Endothelial cell of umbilical vein (primary cell): ENCODE results near the gene UBE2H. TPM values are rescaled to one million over a fixed set of nuclear protein-coding genes. Genes with fewer than 3 reads are reported as not detected.

Source experiments
- BruUV-seq: library from RNA; stranded (reverse); fragments of 400-500 nt; replicated peaks from 2 replicates; lab custom pipeline; 2021; lab: Mats Ljungman, UMichigan
- CTCF ChIA-PET: fragments of 300-600, 350-600 bp; sonication (Branson Sonifier 250); formaldehyde crosslinking; loops from one replicate; lab custom pipeline; 2021; ENCODE audit warnings: antibody characterized with exemption, inconsistent platforms; lab: Charles Lee
- POLR2A ChIA-PET: fragments of 300-600, 350-600 bp; sonication (Branson Sonifier 250); formaldehyde crosslinking; loops from one replicate; lab custom pipeline; 2021; ENCODE audit warnings: antibody characterized with exemption, inconsistent platforms; lab: Charles Lee
- DNase-seq: peaks from one replicate; pipeline ENCODE4 v3.0.0-alpha.2; 2011; ENCODE audit warnings: low read depth, low spot score
- FAIRE-seq: peaks from 2 replicates; lab custom pipeline; 2011; peaks lifted over from hg19 to GRCh38; lab: Jason Lieb, UNC
- H2AFZ ChIP-seq: 2 replicates; pipeline ENCODE4 v1.6.0; 2012; ENCODE audit warnings: low read depth, low read length, control low read depth, inconsistent platforms
- H3K27ac ChIP-seq: 2 replicates; pipeline ENCODE4 v1.5.1; 2011; ENCODE audit warnings: low read depth, mild to moderate bottlenecking, control low read depth, low read length, moderate library complexity; ENCODE audit not compliant: insufficient read depth
- H3K27me3 ChIP-seq, 2 experiments: 2 replicates each; pipeline versions ENCODE4 v1.6.0 to v1.6.1; 2011; ENCODE audit warnings: low read length in 2 of 2, mixed read lengths in 1 of 2; ENCODE audit not compliant: control insufficient read depth in 2 of 2, insufficient read depth in 2 of 2
- H3K36me3 ChIP-seq, 2 experiments: 2 replicates in 1 of 2; 3 replicates in 1 of 2; pipeline ENCODE4 v1.5.1; 2011; ENCODE audit warnings: low read length in 2 of 2, mild to moderate bottlenecking in 1 of 2, moderate library complexity in 1 of 2; ENCODE audit not compliant: control insufficient read depth in 2 of 2, insufficient read depth in 2 of 2; ENCODE audit errors: extremely low read depth in 1 of 2
- H3K4me1 ChIP-seq: 3 replicates; pipeline ENCODE4 v1.5.1; 2011; ENCODE audit warnings: mild to moderate bottlenecking, low read length; ENCODE audit not compliant: control insufficient read depth, insufficient read depth; ENCODE audit errors: extremely low read depth
- H3K4me2 ChIP-seq: 2 replicates; pipeline ENCODE4 v1.6.1; 2011; ENCODE audit warnings: low read length, control low read depth, mixed read lengths; ENCODE audit not compliant: insufficient read depth
- H3K4me3 ChIP-seq, 3 experiments: fragments of 200-600 bp in 1 of 3; sonication (generic), shearing (Covaris generic) in 1 of 3; replicated peaks in 1 of 3; 2 replicates each; pipeline ENCODE4 v1.5.1; 2011 to 2016; ENCODE audit warnings: control low read depth in 3 of 3, low read length in 3 of 3, mild to moderate bottlenecking in 2 of 3, inconsistent platforms in 1 of 3, low read depth in 1 of 3, moderate library complexity in 1 of 3; ENCODE audit not compliant: insufficient read depth in 1 of 3
- H3K79me2 ChIP-seq: 2 replicates; pipeline ENCODE4 v1.6.0; 2012; ENCODE audit warnings: low read length, inconsistent platforms; ENCODE audit not compliant: control insufficient read depth, insufficient read depth
- H3K9ac ChIP-seq: replicated peaks from 2 replicates; pipeline ENCODE3; 2011; ENCODE audit warnings: low read length, control low read depth; ENCODE audit not compliant: insufficient read depth; ENCODE audit errors: extremely low read depth
- H3K9me1 ChIP-seq: replicated peaks from 3 replicates; pipeline ENCODE4 v1.6.0; 2011; ENCODE audit warnings: mild to moderate bottlenecking, low read length; ENCODE audit not compliant: control insufficient read depth, insufficient read depth; ENCODE audit errors: extremely low read depth
- H3K9me3 ChIP-seq: replicated peaks from 2 replicates; pipeline ENCODE4 v1.5.1; 2012; ENCODE audit warnings: low read length, inconsistent platforms; ENCODE audit not compliant: control insufficient read depth, insufficient read depth
- H4K20me1 ChIP-seq: replicated peaks from 2 replicates; pipeline ENCODE3; 2011; ENCODE audit warnings: mild to moderate bottlenecking, low read length; ENCODE audit not compliant: control insufficient read depth, insufficient read depth; ENCODE audit errors: extremely low read depth
- EZH2 ChIP-seq: IDR thresholded peaks from 2 replicates; pipeline ENCODE4 v1.6.1; 2012; ENCODE audit warnings: borderline replicate concordance, low read depth, mild to moderate bottlenecking, moderate library complexity, low read length, inconsistent platforms; ENCODE audit not compliant: severe bottlenecking
- FOS ChIP-seq: IDR thresholded peaks from 2 replicates; pipeline ENCODE4 v1.6.1; 2011; ENCODE audit warnings: mild to moderate bottlenecking, low read length, moderate library complexity, borderline replicate concordance; ENCODE audit not compliant: insufficient read depth
- GATA2 ChIP-seq: IDR thresholded peaks from 2 replicates; pipeline ENCODE4 v1.7.0; 2011; ENCODE audit warnings: low read depth, mild to moderate bottlenecking, moderate library complexity, mixed read lengths, low read length; ENCODE audit not compliant: insufficient read length, insufficient read depth
- JUN ChIP-seq: IDR thresholded peaks from 2 replicates; pipeline ENCODE4 v1.6.1; 2011; ENCODE audit warnings: borderline replicate concordance, low read depth; ENCODE audit not compliant: insufficient read length, insufficient read depth
- MYC ChIP-seq: IDR thresholded peaks from one replicate; pipeline ENCODE4 v1.6.1; 2011; ENCODE audit warnings: mild to moderate bottlenecking, low read depth, low read length
- POLR2A ChIP-seq: IDR thresholded peaks from 2 replicates; pipeline ENCODE4 v1.6.1; 2012; ENCODE audit warnings: low read depth, mild to moderate bottlenecking, control low read depth, low read length
- POLR2AphosphoS5 ChIP-seq: IDR thresholded peaks from 2 replicates; pipeline ENCODE4 v1.6.1; 2012; ENCODE audit warnings: low read depth, mild to moderate bottlenecking, control low read depth, low read length, moderate library complexity; ENCODE audit not compliant: insufficient read depth
- dilution Hi-C: fragments of 300-500 bp; cut with MboI; formaldehyde crosslinking; loops from one replicate; pipeline ENCODE4 v1.15.0; 2019; ENCODE audit warnings: low sequenced_read_pairs; ENCODE audit not compliant: extremely low pct_ligation_motif_present
- intact Hi-C: fragments of 100-400 bp; cut with micrococcal nuclease; formaldehyde crosslinking; loops from one replicate; pipeline ENCODE4 v1.10.0; 2022
- polyA plus RNA-seq, 4 experiments: library from polyadenylated mRNA; depleted of rRNA in 3 of 4; stranded (reverse) in 3 of 4; unstranded in 1 of 4; fragments of >200 nt; gene quantifications; 2 replicates each; pipeline versions ENCODE4 v1.2.1 to v1.2.3, GENCODE V29; 2011 to 2012; ENCODE audit warnings: missing spikeins in 1 of 4
- total RNA-seq: library from RNA; stranded (reverse); gene quantifications from 2 replicates; pipeline ENCODE4 v1.2.3, GENCODE V29; 2021
- TF ChIP-seq, protein P1 (sequence below), 2 donors: IDR thresholded peaks; 1 replicate in 1 of 2; 2 replicates in 1 of 2; pipeline ENCODE4 v1.5.1; 2011; ENCODE audit warnings: low read length in 2 of 2, mild to moderate bottlenecking in 2 of 2, moderate library complexity in 2 of 2, control low read depth in 1 of 2, inconsistent platforms in 1 of 2, low read depth in 1 of 2; ENCODE audit not compliant: insufficient read depth in 1 of 2; ENCODE audit errors: extremely low read depth in 1 of 2
- TF ChIP-seq, protein P2 (sequence below): IDR thresholded peaks from 2 replicates; pipeline ENCODE4 v1.6.1; 2011; ENCODE audit not compliant: insufficient read depth, insufficient read length

The UBE2H gene
- total and polyA plus RNA-seq, 2 donors (not counting 3 experiments of a cell fraction or from before 2014, with no cell fraction given), result 51.7 to 90.1 TPM

DNA sequence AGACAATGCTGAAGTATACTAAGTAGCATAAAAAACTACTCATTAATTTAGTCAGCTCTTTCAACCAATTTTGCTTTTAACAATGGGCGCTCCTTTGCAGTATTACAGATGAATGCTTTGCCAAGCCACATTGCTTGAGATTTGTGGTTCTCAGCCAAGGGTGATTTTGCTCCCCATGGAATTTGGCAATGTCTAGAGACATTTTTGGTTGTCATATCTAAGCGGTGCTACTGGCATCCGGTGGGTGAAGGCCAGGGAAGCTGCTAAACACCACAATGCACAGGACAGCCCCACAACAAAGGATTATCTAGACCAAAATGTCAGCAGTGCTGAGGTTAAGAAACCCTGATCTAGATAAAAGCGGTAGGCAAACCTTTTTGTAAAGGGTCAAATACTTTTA is 112.0 kb downstream of the UBE2H start:
- H3K4me1 ChIP-seq, result peaks cover 26% of the 10 kb centered on the region
- no peak overlapping the region for H3K9ac ChIP-seq
- peaks cover 7 to 10% of the 10 kb centered on the region in 2 experiments for H3K36me3 ChIP-seq
- no TSS peak for BruUV-seq
- peaks cover 21% of the 10 kb centered on the region for H3K79me2 ChIP-seq
- FAIRE-seq (no peak), DNase-seq (no peak)
- no peak overlapping the region for H2AFZ ChIP-seq
- H3K9me3 ChIP-seq, result no peaks in the 10 kb centered on the region
- CTCF ChIA-PET, result interaction anchor here (2.1 to 2.6 kb wide), 2 partner anchors 10 to 15 kb away, joined by 4 to 8 read pairs; no protein-coding TSS in a partner anchor
- H3K9me1 ChIP-seq, result no peaks in the 10 kb centered on the region
- intact Hi-C loops, result no loop called here
- H3K4me3 ChIP-seq, result no peak overlapping the region
- H3K27me3 ChIP-seq, result no peaks in the 10 kb centered on the region
- no peak overlapping the region for H3K4me2 ChIP-seq
- no peak overlapping the region for H3K27ac ChIP-seq
- H4K20me1 ChIP-seq, result no peaks in the 10 kb centered on the region
- no peak for TF ChIP-seq FOS
- TF ChIP-seq MYC, result no peak
- no peak for TF ChIP-seq JUN
- TF ChIP-seq POLR2AphosphoS5, result no peak
- TF ChIP-seq POLR2A, result no peak
- TF ChIP-seq EZH2, result no peak
- TF ChIP-seq, protein P1, sequence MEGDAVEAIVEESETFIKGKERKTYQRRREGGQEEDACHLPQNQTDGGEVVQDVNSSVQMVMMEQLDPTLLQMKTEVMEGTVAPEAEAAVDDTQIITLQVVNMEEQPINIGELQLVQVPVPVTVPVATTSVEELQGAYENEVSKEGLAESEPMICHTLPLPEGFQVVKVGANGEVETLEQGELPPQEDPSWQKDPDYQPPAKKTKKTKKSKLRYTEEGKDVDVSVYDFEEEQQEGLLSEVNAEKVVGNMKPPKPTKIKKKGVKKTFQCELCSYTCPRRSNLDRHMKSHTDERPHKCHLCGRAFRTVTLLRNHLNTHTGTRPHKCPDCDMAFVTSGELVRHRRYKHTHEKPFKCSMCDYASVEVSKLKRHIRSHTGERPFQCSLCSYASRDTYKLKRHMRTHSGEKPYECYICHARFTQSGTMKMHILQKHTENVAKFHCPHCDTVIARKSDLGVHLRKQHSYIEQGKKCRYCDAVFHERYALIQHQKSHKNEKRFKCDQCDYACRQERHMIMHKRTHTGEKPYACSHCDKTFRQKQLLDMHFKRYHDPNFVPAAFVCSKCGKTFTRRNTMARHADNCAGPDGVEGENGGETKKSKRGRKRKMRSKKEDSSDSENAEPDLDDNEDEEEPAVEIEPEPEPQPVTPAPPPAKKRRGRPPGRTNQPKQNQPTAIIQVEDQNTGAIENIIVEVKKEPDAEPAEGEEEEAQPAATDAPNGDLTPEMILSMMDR (IDR thresholded peaks at IDR 0.05; ENCODE audit: extremely low read depth in 1 of 2, insufficient read depth in 1 of 2, low read depth in 1 of 2, low read length in 2 of 2), result no peak
- TF ChIP-seq, protein P2, sequence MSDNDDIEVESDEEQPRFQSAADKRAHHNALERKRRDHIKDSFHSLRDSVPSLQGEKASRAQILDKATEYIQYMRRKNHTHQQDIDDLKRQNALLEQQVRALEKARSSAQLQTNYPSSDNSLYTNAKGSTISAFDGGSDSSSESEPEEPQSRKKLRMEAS, result no peak
- TF ChIP-seq GATA2, result no peak
- POLR2A ChIA-PET, result no interaction called here
- dilution Hi-C loops, result no loop called here
